OCI-LY7 (cell line): Measurements from ENCODE around the gene CRHR1.

Experiments used
- CTCF ChIP-seq: fragments of 200-600 bp; sonication (generic); conservative IDR thresholded peaks from 2 replicates; pipeline ENCODE4 v1.5.1; 2014; ENCODE audit warnings: mild to moderate bottlenecking, antibody characterized with exemption, low read length, moderate library complexity, mixed read lengths
- EZH2phosphoT487 ChIP-seq: fragments of 200-600 bp; sonication (generic); IDR thresholded peaks from 2 replicates; pipeline ENCODE4 v1.6.1; 2018; ENCODE audit warnings: low read depth, borderline replicate concordance, mild to moderate bottlenecking, mixed run types, antibody characterized with exemption, low read length, moderate library complexity, mixed read lengths

- no peak for TF ChIP-seq CTCF
- no peak for TF ChIP-seq EZH2phosphoT487
These were observed 57.9 kb downstream of the CRHR1 start for GRCh38 chr17:45841883-45842525.
